HUES48 (cell line): ENCODE measurements around the gene WDR59.
"Not testable (repeated sequence)": the region's sequence is repeated elsewhere in the genome, so short reads cannot be mapped to it uniquely, and the experiment has no call there.

Experiments
- H3K27ac ChIP-seq: one replicate; pipeline ENCODE4 v1.7.0; 2013; ENCODE audit warnings: low read depth, low read length, inconsistent platforms
- H3K27me3 ChIP-seq: 2 replicates; pipeline ENCODE4 v1.6.1; 2013; ENCODE audit warnings: mild to moderate bottlenecking, low read length; ENCODE audit not compliant: control insufficient read depth, insufficient read depth
- H3K36me3 ChIP-seq: 2 replicates; pipeline ENCODE4 v1.6.1; 2013; ENCODE audit warnings: low read length; ENCODE audit not compliant: control insufficient read depth, insufficient read depth
- H3K4me1 ChIP-seq: 2 replicates; pipeline ENCODE4 v1.6.1; 2013; ENCODE audit warnings: mild to moderate bottlenecking, low read length; ENCODE audit not compliant: control insufficient read depth, insufficient read depth
- H3K4me3 ChIP-seq: 2 replicates; pipeline ENCODE4 v1.5.1; 2013; ENCODE audit warnings: mild to moderate bottlenecking, low read depth, low read length
- H3K9ac ChIP-seq: 2 replicates; pipeline ENCODE4 v1.6.1; 2013; ENCODE audit warnings: mild to moderate bottlenecking, low read depth, low read length, moderate library complexity
- H3K9me3 ChIP-seq: 2 replicates; pipeline ENCODE4 v1.6.1; 2013; ENCODE audit warnings: low read length; ENCODE audit not compliant: control insufficient read depth, insufficient read depth

WDR59 gene

GRCh38 chr16:74862743-74863244 is 122.1 kb downstream of the WDR59 start:
- no peaks in the 10 kb centered on the region for H3K9me3 ChIP-seq
- no peak overlapping the region for H3K27ac ChIP-seq
- no peaks in the 10 kb centered on the region for H3K36me3 ChIP-seq
- H3K27me3 ChIP-seq = no peaks in the 10 kb centered on the region
- peaks cover 16% of the 10 kb centered on the region for H3K4me1 ChIP-seq
- H3K4me3 ChIP-seq = no peak overlapping the region
- no peak overlapping the region for H3K9ac ChIP-seq

- Histone ChIP-seq H3K9ac (no peak overlapping the region), H3K4me1 (no peaks in the 10 kb centered on the region; the same call in 1 of the 2 replicates), H3K27ac (no peak overlapping the region), H3K27me3 (no peaks in the 10 kb centered on the region), H3K9me3 (no peaks in the 10 kb centered on the region), H3K4me3 (no peak overlapping the region), H3K36me3 (no peaks in the 10 kb centered on the region)
Measured at GRCh38 chr16:74852500-74852875, 132.4 kb downstream of the WDR59 start.

- Histone ChIP-seq H3K9ac (no peak overlapping the region), H3K27me3 (no peaks in the 10 kb centered on the region)
Measured at GRCh38 chr16:74850027-74850426, 134.9 kb downstream of the WDR59 start.

GRCh38 chr16:74847202-74847601 is 137.7 kb downstream of the WDR59 start:
- no peak overlapping the region for H3K27ac ChIP-seq
- no peaks in the 10 kb centered on the region for H3K9me3 ChIP-seq
- no peak overlapping the region for H3K9ac ChIP-seq
- H3K36me3 ChIP-seq = no peaks in the 10 kb centered on the region
- no peaks in the 10 kb centered on the region for H3K27me3 ChIP-seq
- no peaks in the 10 kb centered on the region; the same call in 1 of the 2 replicates for H3K4me1 ChIP-seq
- H3K4me3 ChIP-seq = no peak overlapping the region

More at GRCh38 chr16:74850027-74850426, 134.9 kb downstream of the WDR59 start:
- Histone ChIP-seq H3K4me3 (no peak overlapping the region), H3K36me3 (no peaks in the 10 kb centered on the region), H3K4me1 (no peaks in the 10 kb centered on the region; the same call in 1 of the 2 replicates), H3K27ac (no peak overlapping the region), H3K9me3 (no peaks in the 10 kb centered on the region)

- Histone ChIP-seq H3K36me3 (no peaks in the 10 kb centered on the region), H3K27ac (no peak overlapping the region), H3K9ac (no peak overlapping the region), H3K4me1 (no peaks in the 10 kb centered on the region; the same call in 1 of the 2 replicates), H3K27me3 (no peaks in the 10 kb centered on the region), H3K9me3 (no peaks in the 10 kb centered on the region), H3K4me3 (no peak overlapping the region)
Measured at GRCh38 chr16:74846714-74847113, 138.2 kb downstream of the WDR59 start.

GRCh38 chr16:74844041-74844980 is 140.6 kb downstream of the WDR59 start:
- Histone ChIP-seq H3K9ac (no peak overlapping the region), H3K9me3 (no peaks in the 10 kb centered on the region), H3K27ac (no peak overlapping the region)

GRCh38 chr16:74843381-74844035 is 141.4 kb downstream of the WDR59 start:
- H3K36me3 ChIP-seq, H3K4me3 ChIP-seq, H3K9ac ChIP-seq, H3K27me3 ChIP-seq, H3K9me3 ChIP-seq, H3K4me1 ChIP-seq, H3K27ac ChIP-seq: not testable (repeated sequence)

More at GRCh38 chr16:74844041-74844980, 140.6 kb downstream of the WDR59 start:
- no peaks in the 10 kb centered on the region for H3K27me3 ChIP-seq
- H3K4me1 ChIP-seq = no peaks in the 10 kb centered on the region; the same call in 1 of the 2 replicates
- no peaks in the 10 kb centered on the region for H3K36me3 ChIP-seq
- H3K4me3 ChIP-seq = no peak overlapping the region

- no peaks in the 10 kb centered on the region for H3K27me3 ChIP-seq
- no peaks in the 10 kb centered on the region for H3K36me3 ChIP-seq
- H3K9ac ChIP-seq = no peak overlapping the region
- H3K4me1 ChIP-seq = peaks cover 6% of the 10 kb centered on the region
- no peak overlapping the region for H3K27ac ChIP-seq
- H3K9me3 ChIP-seq = no peaks in the 10 kb centered on the region
- no peak overlapping the region for H3K4me3 ChIP-seq
Measured at GRCh38 chr16:74842413-74842812, 142.5 kb downstream of the WDR59 start.

GRCh38 chr16:74841904-74842303 is 143.0 kb downstream of the WDR59 start:
- Histone ChIP-seq H3K4me3 (no peak overlapping the region), H3K36me3 (no peaks in the 10 kb centered on the region), H3K9me3 (no peaks in the 10 kb centered on the region), H3K27me3 (no peaks in the 10 kb centered on the region), H3K9ac (no peak overlapping the region), H3K27ac (no peak overlapping the region), H3K4me1 (peaks cover 11% of the 10 kb centered on the region)

- no peak overlapping the region for H3K4me3 ChIP-seq
- no peaks in the 10 kb centered on the region for H3K36me3 ChIP-seq
- peaks cover 12% of the 10 kb centered on the region for H3K4me1 ChIP-seq
- H3K27ac ChIP-seq = no peak overlapping the region
- no peak overlapping the region for H3K9ac ChIP-seq
- no peaks in the 10 kb centered on the region for H3K27me3 ChIP-seq
- H3K9me3 ChIP-seq = no peaks in the 10 kb centered on the region
Measured at GRCh38 chr16:74841469-74841868, 143.5 kb downstream of the WDR59 start.

- Histone ChIP-seq H3K9ac (no peak overlapping the region), H3K27me3 (no peaks in the 10 kb centered on the region), H3K27ac (no peak overlapping the region), H3K4me3 (no peak overlapping the region), H3K4me1 (peaks cover 12% of the 10 kb centered on the region), H3K36me3 (no peaks in the 10 kb centered on the region), H3K9me3 (no peaks in the 10 kb centered on the region)
Measured at GRCh38 chr16:74837056-74837455, 147.9 kb downstream of the WDR59 start.
